Motor neuron (in vitro differentiated cells): Measurements from ENCODE around the gene ACSF3. TPM values are rescaled to one million over a fixed set of nuclear protein-coding genes. Genes with fewer than 3 reads are reported as not detected.
A peak's percentile ranks its signal among the peaks of the same experiment; 100 is the strongest.
"Not testable (repeated sequence)": the region's sequence is repeated elsewhere in the genome, so short reads cannot be mapped to it uniquely, and the experiment has no call there.

Experiments
- ATAC-seq, 8 experiments: fragments of 200-7000 bp; cut with Tn5 transposase; replicated peaks in 6 of 8; 2 replicates each; pipeline ENCODE4 v1.8.0; 2021; ENCODE audit warnings: mild to moderate bottlenecking in 8 of 8, moderate library complexity in 8 of 8
- H3K27ac ChIP-seq, 2 donors: fragments of 250-450 bp; sonication (Bioruptor Pico); 2 replicates each; pipeline ENCODE4 v1.9.0; 2021; ENCODE audit warnings: antibody characterized with exemption in 2 of 2, mild to moderate bottlenecking in 2 of 2, moderate library complexity in 1 of 2
- H3K4me1 ChIP-seq, 2 donors: fragments of 250-450 bp; sonication (Bioruptor Pico); replicated peaks in 1 of 2; 2 replicates each; pipeline ENCODE4 v1.6.1; 2021; ENCODE audit warnings: antibody characterized with exemption in 2 of 2, mild to moderate bottlenecking in 2 of 2, moderate library complexity in 1 of 2
- H3K4me3 ChIP-seq, 5 donors: fragments of 250-450 bp; sonication (Bioruptor Pico); 2 replicates each; pipeline ENCODE4 v1.9.0; 2021; ENCODE audit warnings: antibody characterized with exemption in 5 of 5, mild to moderate bottlenecking in 5 of 5, moderate library complexity in 4 of 5
- WGBS, 10 experiments: fragments of 450-650 bp; shearing (Covaris generic); methylation state at CpG; one replicate each; pipeline ENCODE4 v1.0.0; 2022; 5-methylcytosine and 5-hydroxymethylcytosine counted together
- in situ Hi-C, 9 experiments: fragments of 400-800 bp; cut with MboI; loops; one replicate each; pipeline ENCODE4 v1.15.0; 2021; ENCODE audit warnings: low sequenced_read_pairs in 9 of 9, low pct_unique_long_range_greater_than_20kb in 2 of 9; ENCODE audit not compliant: unreplicated experiment in 9 of 9
- total RNA-seq, 8 experiments: library from RNA; unstranded; fragments of 300-600 nt; gene quantifications; 2 replicates each; pipeline versions ENCODE4 v1.2.3 to v1.2.4, GENCODE V29; 2022

Gene ACSF3
- total RNA-seq, 8 experiments from 2014 or later, result 7.7 to 39.8 (median 13.8) TPM

- peaks cover 3% of the 10 kb centered on the region in 2 donors for H3K4me1 ChIP-seq
- no peak overlapping the region for H3K4me3 ChIP-seq
- no peak overlapping the region for H3K27ac ChIP-seq
- no peak for ATAC-seq
- 20 to 100% (median 79%) methylated on average over 1 to 10 of the region's 12 CpGs; no CpG with 5 or more reads in 2 of the 10 experiments for WGBS, 10 experiments
- in situ Hi-C loops, result no loop called here
These were observed 9.2 kb upstream of the ACSF3 start for GRCh38 chr16:89084411-89084810.

GRCh38 chr16:89084814-89085612 is 8.6 kb upstream of the ACSF3 start:
- in situ Hi-C loops, result no loop called here
- ATAC-seq, result no peak
- Histone ChIP-seq H3K27ac (no peak overlapping the region), H3K4me3 (no peak overlapping the region), H3K4me1 (peaks cover 3% of the 10 kb centered on the region in 2 donors)
- WGBS, 10 experiments, result 14 to 90% (median 64%) methylated on average over 1 to 10 of the region's 28 CpGs; no CpG with 5 or more reads in 3 of the 10 experiments

GRCh38 chr16:89085755-89086154 is 7.9 kb upstream of the ACSF3 start:
- no peak for ATAC-seq
- in situ Hi-C loops, result no loop called here
- H3K27ac ChIP-seq, result no peak overlapping the region
- no peak overlapping the region for H3K4me3 ChIP-seq
- 0 to 81% (median 55%) methylated on average over 2 to 9 of the region's 9 CpGs; no CpG with 5 or more reads in 4 of the 10 experiments for WGBS, 10 experiments
- H3K4me1 ChIP-seq, result peaks cover 3% of the 10 kb centered on the region in 2 donors

- no peak overlapping the region for H3K4me3 ChIP-seq
- in situ Hi-C loops, result no loop called here
- H3K4me1 ChIP-seq, result peaks cover 3% of the 10 kb centered on the region in 2 donors
- 0 to 80% (median 27%) methylated on average over 1 to 4 of the region's 15 CpGs; no CpG with 5 or more reads in 5 of the 10 experiments for WGBS, 10 experiments
- no peak overlapping the region for H3K27ac ChIP-seq
- ATAC-seq, result peak in 4 of 8 experiments; percentile 10 to 25 (median 16)
These were observed 5.6 kb upstream of the ACSF3 start for GRCh38 chr16:89087922-89088497.

GRCh38 chr16:89089120-89089519 is 4.5 kb upstream of the ACSF3 start:
- ATAC-seq, result peak in 6 of 8 experiments; percentile 5 to 38 (median 34)
- in situ Hi-C loops, result no loop called here
- Histone ChIP-seq H3K4me3 (no peak overlapping the region), H3K27ac (no peak overlapping the region), H3K4me1 (peaks cover 3 to 5% of the 10 kb centered on the region in 2 donors)
- WGBS, 10 experiments, result 0 to 40% (median 18%) methylated on average over 1 to 3 of the region's 13 CpGs; no CpG with 5 or more reads in 6 of the 10 experiments

DNA sequence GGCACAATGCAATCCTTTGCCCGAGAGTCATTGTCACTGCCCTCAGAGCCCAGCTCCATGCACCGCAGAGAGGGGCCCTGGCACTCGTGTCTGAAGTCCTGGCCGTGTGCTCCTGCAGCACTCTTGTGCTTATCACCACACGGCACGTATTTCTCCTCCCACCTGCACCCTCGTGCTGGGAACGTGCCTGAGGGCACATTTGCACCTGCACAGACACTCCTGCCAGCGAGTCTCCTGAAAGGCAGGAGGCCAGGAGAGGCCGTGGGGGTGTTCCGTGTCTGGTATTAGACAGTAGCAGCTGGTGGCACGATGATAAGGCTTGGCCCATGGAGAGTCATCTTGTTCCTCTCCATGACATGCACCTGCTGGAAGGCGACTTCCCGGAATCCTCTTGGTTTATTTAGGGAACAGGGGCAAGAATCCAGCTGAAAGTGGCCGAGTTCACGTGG is 3.4 kb upstream of the ACSF3 start:
- in situ Hi-C loops, result no loop called here
- no peak overlapping the region for H3K4me3 ChIP-seq
- H3K4me1 ChIP-seq, result peaks cover 12% of the 10 kb centered on the region in 2 donors
- H3K27ac ChIP-seq, result no peak overlapping the region
- 14 to 65% (median 44%) methylated on average over 5 to 8 of the region's 16 CpGs; no CpG with 5 or more reads in 5 of the 10 experiments for WGBS, 10 experiments
- no peak for ATAC-seq

GRCh38 chr16:89090669-89091426 is 2.8 kb upstream of the ACSF3 start:
- Histone ChIP-seq H3K27ac (no peak overlapping the region), H3K4me3 (no peak overlapping the region), H3K4me1 (peaks cover 12 to 14% of the 10 kb centered on the region in 2 donors)
- in situ Hi-C loops, result no loop called here
- no peak for ATAC-seq
- WGBS, 10 experiments, result 39 to 100% (median 63%) methylated on average over 1 to 13 of the region's 17 CpGs; no CpG with 5 or more reads in 2 of the 10 experiments

- Histone ChIP-seq H3K4me3 (no peak overlapping the region), H3K27ac (no peak overlapping the region), H3K4me1 (peaks cover 12 to 14% of the 10 kb centered on the region in 2 donors)
- ATAC-seq, result no peak
- WGBS, 10 experiments, result 10 to 83% (median 57%) methylated on average over 1 to 3 of the region's 7 CpGs; no CpG with 5 or more reads in 2 of the 10 experiments
- in situ Hi-C loops, result no loop called here
These were observed 1.6 kb upstream of the ACSF3 start for GRCh38 chr16:89092013-89092412.

DNA sequence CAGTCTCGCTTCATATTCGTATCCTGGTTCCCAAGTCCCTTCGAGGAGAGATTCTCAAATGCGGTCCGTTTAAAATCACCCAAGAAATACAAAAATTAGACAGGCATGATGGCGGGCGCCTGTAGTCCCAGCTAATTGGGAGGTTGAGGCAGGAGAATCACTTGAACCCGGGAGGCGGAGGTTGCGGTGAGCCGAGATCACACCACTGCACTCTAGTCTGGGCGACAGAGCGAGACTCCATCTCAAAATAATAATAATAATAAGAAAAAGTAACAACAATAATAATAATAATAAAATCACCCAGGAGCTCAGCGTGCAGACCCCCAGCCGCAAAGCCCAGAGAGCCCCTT is 425 bp upstream of the ACSF3 start:
- WGBS, 10 experiments, result 40 to 93% (median 53%) methylated on average over 2 to 12 of the region's 15 CpGs; no CpG with 5 or more reads in 2 of the 10 experiments
- H3K4me3 ChIP-seq, result peak overlapping the region; percentile 64 to 100 (median 94)
- H3K4me1 ChIP-seq, result peaks cover 16 to 22% of the 10 kb centered on the region in 2 donors
- in situ Hi-C loops, ATAC-seq: not testable (repeated sequence)
- peak overlapping the region in 1 of 2 donors; percentile 64 for H3K27ac ChIP-seq

DNA sequence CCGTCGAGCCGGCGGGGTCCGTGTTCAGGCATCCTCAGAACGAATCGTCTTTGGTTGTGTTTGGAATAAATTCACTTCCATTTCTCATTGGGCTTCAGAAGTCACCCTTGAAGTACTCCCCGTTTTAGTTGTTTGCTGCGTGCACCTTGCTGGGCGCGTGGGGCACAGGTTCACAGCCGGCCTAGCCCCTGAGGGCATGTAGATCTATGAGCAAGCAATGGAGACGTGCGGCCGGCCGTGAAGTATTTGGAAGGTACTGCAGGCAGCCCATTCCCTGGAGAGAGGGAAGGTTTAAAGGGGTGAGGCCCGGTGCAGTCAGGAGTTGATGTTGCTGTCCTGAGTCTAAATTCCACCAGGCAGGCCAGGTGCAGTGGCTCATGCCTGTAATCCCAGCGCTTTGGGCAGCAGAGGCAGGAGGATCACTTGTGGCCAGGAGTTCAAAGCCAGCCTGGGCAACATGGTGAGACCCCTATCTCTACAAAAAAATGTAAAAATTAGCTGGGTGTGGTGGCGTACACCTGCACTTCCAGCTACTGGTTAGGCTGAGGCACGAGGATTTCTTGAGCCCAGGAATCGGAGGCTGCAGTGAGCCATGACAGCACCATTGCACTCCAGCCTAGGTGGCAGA is 714 bp downstream of the ACSF3 start:
- 5 to 90% (median 28%) methylated on average over 2 to 19 of the region's 21 CpGs; no CpG with 5 or more reads in 3 of the 10 experiments for WGBS, 10 experiments
- H3K4me3 ChIP-seq, result peak overlapping the region; percentile 64 to 100 (median 94)
- peaks cover 17 to 24% of the 10 kb centered on the region in 2 donors for H3K4me1 ChIP-seq
- peak overlapping the region in 1 of 2 donors; percentile 64 for H3K27ac ChIP-seq
- ATAC-seq, result peak in 3 of 8 experiments; percentile 50 to 55 (median 53)
- in situ Hi-C loops, result no loop called here

GRCh38 chr16:89094880-89095258 is 1.2 kb downstream of the ACSF3 start:
- no peak overlapping the region for H3K27ac ChIP-seq
- in situ Hi-C loops, result no loop called here

GRCh38 chr16:89095491-89095951 is 1.9 kb downstream of the ACSF3 start:
- peaks cover 16 to 24% of the 10 kb centered on the region in 2 donors for H3K4me1 ChIP-seq
- H3K27ac ChIP-seq, result no peak overlapping the region
- no peak overlapping the region for H3K4me3 ChIP-seq
- no peak for ATAC-seq
- in situ Hi-C loops, result no loop called here
- 48 to 100% (median 53%) methylated on average over 1 to 9 of the region's 21 CpGs; no CpG with 5 or more reads in 5 of the 10 experiments for WGBS, 10 experiments

More at GRCh38 chr16:89094880-89095258, 1.2 kb downstream of the ACSF3 start:
- no peak for ATAC-seq
- 0 to 93% (median 79%) methylated on average over 1 to 7 of the region's 8 CpGs; no CpG with 5 or more reads in 2 of the 10 experiments for WGBS, 10 experiments
- Histone ChIP-seq H3K4me3 (peak overlapping the region in 3 of 5 donors; percentile 64 to 97 (median 94)), H3K4me1 (peaks cover 16 to 24% of the 10 kb centered on the region in 2 donors)
